ENCODE results near the gene ANKFY1.

GRCh38 chr17:4161967-4162305 lies 101.8 kb downstream of the ANKFY1 start:
- no peak for TF ChIP-seq CTCF (IDR thresholded peaks at IDR 0.05)
- no peak for TF ChIP-seq POLR2A (IDR thresholded peaks at IDR 0.05)

Data from body of pancreas (tissue), 4 donors.